Kidney tubule cell (primary cell): ENCODE results near the gene UGT1A1.

ENCODE experiments used
- DNase-seq: peaks from one replicate; pipeline ENCODE4 v3.0.0-alpha.2; 2018; ENCODE audit warnings: low spot score

UGT1A1 gene

DNA sequence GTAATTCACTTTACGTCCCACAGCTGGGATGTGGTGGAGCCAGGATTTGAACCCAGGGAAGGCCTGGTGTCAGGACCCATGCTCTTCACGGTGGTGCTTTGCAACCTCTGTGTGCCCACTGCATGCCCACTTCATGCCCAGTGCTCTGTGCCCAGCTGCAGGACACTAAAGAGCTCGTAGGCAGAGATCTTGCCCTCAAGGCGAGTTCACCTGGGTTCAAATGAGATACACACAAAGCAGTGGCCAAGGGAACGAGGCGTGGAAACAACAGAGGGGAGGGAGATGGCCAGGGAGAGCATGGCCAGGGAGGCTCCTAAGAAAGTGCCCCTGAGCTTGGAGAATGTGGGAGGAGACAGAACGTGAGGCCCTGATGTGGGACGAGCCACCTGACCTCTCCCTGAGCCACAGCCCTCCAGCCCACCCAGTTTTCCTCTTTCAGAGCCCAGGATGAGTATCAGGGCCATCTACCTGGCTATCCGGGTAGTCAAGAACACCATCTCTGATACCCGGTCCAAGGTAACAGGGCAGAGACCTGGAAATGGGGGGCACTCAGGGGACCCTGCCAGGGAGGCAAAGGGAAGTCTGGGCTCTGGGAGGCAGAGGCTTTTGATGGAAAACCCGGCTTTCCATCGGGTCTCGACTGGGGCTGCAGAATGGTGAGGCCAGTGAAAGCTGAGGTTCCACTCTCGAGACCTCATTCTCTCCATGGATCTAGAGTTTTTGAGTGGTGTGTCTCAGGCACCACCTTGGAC is 38.4 kb downstream of the UGT1A1 start:
- no peak for DNase-seq

DNA sequence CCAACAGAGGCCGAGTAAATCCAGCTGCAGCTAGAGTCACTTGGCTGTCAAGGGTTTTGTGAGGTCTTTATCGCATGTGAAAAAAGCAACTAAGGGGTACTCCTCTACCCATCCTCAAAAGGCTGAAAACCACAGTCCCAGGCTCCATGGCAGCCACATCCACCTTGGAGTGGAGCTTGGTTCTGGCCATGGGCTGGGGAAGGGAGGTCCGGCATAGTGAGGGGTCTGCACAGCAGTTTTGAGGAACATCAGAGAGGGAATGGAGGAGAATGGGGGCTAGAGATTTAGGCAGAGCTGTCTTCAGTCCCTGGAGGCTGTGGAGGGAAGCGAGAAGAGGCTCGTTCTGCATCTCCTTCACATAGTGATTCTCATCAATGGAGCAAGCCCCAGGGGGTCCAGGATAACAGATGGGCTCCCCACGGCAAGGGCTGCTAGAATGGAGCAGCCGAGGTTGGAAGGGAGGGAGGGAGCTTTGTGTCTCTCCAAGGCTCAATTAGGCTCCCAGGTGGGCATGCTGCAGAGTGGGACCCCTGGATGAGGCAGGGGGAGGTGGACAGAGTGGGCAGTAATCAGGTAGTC is 39.1 kb downstream of the UGT1A1 start:
- no peak for DNase-seq

DNA sequence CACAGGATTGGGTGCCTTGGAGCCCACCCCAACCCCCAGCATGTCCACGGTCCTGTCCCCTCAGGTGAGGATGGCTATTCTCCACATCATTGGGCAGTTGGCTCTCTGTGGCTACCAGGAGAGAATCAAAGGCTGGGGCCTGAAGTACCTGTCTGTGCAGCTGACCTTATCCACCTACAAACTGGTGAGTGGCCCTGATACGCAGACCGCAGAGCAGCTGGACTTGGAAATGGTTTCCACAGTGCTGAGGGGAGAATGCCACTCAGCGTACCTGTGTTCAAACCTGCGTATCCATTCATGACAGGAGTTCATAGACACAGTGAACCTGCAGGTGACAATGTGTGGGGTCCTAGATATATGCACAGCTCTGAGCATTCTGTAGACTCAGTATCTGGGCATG is 39.6 kb downstream of the UGT1A1 start:
- peak; percentile 17 for DNase-seq

DNA sequence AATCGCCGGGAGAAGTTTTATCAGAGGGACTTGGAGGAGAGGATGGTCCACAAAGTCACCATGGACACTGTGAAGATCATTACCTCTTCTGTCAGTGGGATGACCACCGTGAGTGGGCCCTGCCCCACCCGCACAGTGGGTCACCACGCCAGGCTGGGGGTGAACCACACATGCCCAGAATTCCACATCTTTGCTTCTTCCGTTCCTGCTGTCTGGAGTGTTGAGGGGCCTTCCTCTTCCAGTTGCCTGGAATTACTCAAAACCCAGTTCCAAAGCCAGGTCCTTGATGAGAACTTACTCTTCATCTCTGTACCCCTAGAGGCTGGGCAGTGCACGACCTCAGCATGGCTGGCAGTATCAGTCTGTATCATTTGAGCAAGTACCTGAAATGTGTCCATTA is 40.1 kb downstream of the UGT1A1 start:
- no peak for DNase-seq

DNA sequence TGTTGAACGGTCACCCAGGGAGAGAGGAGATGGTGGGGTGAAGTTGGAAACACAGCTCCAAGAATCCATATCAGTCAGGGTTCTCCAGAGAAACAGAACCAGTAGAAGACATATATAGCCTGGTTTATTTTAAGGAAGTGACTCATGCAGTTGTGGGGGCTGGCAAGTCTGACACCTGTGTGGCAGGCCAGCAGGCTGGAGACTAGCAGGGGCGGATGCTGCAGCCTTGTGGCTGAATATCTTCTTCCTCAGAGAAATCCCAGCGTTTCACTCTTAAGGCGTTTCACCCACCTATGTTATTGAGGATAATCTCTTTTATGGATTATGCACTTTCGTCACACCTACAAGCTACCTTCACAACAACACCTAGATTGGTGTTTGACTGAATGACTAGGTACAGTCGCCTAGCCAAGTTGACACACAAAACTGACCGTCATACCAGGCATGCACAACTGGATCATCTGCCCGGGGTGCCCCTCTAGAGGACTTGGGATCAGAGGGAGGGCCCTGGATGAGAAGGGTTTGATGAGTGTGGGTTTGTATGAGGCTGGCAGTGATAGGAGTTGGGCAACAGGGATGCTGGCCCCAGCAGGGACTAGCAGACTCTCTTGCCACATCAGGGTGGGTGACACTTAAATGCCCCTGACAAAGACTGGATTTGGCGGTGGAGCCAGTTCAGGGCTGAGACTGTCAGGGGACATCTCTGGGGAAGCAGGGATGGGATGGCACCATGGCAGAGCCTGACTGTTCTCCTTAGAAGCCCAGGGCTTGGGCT is 41.5 kb downstream of the UGT1A1 start:
- peak; percentile 47 for DNase-seq

DNA sequence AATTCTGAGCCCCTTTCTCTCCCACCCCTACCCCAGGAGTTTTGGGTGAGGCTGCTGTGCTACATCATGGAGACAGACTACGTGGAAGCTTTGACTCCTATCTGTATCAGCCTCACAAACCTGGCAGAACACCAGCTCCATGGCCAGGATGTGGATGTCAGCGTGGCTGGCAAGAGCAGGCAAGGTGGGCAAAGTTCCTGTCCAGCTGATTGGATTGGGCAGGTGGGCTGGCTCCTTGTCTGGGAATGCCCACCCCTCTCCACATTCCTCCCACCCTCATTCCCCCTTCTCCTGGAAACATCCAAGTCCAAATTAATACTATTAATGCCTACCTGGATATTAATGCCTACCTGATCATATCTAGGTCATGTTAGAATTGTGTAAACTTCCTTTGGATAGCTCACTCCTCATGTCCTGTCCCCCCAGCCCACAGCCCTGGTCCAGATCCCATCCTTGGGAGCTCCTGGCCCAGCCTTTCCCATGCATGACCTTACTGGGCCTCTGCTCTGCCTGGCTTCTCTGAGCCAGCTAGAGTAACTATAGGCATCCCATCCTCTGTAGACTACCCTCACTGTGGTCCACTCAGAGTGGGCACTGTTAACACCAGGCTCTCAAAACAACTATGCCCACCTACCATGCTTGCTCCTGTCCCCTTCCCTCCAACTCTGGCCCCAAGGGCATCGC is 42.2 kb downstream of the UGT1A1 start:
- DNase-seq, result no peak

DNA sequence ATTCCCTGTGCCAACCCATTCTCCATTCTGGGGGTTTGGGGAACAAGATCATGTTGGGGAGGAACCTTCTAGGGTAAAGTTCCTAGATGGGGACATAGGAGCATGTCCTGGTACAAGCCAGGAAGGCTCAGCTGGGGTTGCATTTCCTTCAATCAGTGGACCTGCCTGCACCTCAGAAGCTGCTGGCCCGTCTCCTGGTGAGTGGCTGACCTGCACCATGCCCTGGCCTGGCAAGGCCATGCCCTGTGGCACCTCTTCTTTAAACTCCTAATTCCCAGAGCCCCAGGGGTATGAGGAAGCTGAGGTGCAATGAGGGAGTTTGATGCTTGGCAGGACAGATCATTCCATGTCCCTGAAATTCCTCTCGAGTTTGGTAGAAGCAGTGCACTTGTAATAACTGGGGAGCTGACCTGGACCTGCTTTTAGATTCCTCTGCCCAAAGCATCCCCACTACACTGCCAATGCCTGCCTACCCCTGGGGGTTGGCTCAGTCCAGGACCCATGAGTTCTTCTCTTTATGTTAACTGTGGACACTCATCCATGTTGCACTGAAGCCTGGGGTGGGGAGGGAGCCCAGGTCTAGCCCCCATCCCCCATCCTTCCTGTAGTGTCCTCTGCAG is 43.3 kb downstream of the UGT1A1 start:
- DNase-seq, result no peak

DNA sequence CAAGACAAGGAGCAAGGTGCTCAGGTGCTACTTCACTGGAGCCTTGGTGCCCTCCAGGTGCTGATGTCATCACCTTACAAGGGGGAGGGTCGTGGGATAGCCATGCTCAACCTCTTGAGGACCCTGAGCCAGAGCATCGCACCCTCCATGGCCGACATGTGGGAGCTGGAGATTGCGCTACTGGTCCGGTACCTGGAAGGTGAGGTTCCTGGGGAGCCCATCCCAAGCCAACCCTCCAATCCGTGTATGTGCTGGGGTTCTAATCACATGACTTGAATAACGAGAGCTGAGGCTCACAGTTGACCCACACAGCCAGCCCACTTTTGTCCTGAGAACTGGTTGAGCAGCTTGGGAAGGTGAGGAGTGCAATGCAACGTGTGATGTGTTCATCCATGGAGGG is 43.9 kb downstream of the UGT1A1 start:
- DNase-seq, result no peak

DNA sequence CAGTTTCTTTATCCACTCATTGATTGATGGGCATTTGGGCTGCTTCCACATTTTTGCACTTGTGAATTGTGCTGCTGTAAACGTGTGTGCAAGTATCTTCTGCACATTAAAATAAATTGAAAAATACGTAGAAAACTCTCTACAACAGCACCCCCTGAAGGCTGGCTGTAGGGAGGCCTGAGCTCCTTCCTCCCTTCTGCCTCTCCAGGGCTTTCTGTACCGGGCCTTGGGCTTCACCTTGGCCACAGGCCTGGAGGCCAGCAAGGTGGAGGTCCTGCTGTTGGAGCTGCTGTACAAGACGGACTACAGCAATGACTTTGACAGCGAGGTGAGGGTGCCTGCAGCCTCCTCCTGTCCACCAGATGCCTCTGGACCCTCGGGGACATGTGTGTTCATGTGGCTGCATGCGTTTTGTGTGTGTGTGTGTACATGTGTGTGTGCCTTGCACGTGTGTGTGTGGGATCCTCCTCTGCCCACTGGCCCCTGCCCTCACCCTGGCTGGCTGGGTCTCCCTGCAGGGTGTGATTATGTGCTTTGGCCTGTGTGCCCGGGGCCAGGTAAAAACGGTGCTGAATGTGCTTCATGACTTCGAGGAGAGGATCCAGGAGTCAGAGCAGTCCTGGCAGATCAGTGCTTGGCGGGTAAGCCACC is 47.3 kb downstream of the UGT1A1 start:
- no peak for DNase-seq

DNA sequence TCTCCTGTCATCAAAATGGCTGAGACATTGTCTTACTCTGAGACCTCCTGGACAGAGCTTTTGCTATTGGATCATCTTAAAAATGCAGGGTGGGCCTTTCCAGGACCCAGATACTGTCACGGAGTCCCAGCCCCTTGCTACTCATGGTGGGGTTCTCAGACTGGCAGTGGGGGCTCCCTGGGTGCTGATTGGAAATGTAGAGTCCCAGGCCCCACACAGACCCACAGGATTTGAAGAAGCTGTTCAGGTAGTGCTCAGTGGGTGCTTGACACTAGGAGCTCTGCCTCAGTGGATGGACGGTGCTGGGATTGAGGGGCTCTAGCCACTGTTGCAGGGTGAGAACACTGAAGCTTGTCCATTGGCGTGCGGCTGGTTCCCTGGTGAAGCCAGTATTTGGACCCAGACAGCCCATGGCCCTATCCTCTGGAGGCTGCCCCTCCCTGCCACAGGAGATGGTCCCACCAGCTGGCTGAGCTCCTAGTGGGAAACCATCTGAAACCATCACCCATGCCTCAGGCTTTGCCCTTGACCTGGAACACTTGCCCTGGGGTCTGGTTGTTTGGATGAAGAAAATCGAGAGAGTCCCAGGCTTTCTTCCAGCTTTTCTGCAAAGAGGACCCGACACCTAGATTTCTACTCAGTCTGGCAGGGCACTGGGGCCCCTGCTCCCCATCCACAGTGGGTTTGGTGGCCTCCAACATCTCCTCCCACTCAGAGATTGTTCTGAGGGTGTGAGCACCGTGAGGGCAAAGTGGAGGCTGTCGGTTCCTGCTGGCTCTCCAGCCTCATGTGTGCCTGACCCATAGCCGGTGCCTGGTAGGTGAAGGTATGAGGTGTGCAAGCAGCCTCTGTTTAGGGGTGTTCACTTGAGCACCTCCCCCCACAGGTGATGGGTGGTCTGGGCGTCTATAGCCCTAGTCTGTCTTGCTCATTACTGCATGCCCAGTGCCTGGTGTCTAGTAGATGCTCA is 48.2 kb downstream of the UGT1A1 start:
- no peak for DNase-seq

DNA sequence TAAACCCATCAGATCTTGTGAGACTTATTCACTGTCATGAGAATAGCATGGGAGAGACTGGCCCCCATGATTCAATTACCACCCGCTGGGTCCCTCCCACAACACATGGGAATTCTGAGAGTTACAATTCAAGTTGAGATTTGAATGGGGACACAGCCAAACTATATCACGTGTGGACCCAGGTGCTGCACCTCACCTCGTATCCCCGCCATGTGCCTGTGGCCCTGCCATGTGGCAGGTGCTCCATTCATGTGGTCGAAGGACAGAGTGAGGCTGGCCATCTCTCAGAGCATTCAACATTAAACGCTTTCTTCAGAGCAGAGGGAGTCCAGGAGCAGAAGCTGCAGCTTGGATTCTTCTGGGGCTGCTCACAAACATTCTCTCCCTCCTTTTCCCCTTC is 50.3 kb downstream of the UGT1A1 start:
- DNase-seq, result no peak

DNA sequence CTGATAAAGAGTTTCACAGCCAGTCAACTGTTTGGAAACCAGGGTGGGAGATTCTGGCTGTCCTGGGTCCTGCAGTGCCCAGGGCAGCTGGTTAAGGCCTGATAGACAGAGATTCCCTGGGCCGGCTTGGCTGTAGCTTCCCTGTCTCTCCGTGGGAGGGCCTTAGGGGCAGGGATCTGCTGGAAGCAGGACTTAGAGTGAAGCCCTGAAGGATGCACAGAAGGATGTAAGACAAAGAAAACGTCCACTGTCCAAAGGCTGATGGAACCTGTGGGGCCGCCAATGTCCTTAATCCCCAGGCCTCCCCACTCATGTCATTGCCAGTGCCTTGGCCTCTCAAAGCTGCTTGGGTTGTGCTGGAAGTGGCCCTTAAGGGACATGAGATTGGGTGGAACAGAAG is 51.0 kb downstream of the UGT1A1 start:
- no peak for DNase-seq

DNA sequence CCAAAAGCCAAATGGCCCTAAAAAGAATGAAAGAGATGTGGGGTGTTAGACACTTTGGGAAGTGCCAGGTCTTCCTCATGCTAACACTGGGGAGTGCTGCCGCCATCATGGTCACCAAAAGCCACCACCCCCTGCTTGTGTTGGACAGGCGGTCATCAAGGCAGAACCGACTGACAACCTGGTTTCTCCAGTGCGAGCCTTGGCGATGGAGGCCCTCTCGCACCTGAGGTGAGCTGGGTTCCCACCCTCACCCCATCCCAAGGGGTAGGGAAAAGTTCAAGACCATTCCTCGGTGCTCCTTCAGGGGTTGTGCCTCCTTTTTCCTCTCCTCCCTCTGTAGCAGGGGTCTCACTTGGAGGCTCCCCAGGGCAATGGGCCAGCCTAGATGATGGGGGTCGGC is 51.7 kb downstream of the UGT1A1 start:
- no peak for DNase-seq

DNA sequence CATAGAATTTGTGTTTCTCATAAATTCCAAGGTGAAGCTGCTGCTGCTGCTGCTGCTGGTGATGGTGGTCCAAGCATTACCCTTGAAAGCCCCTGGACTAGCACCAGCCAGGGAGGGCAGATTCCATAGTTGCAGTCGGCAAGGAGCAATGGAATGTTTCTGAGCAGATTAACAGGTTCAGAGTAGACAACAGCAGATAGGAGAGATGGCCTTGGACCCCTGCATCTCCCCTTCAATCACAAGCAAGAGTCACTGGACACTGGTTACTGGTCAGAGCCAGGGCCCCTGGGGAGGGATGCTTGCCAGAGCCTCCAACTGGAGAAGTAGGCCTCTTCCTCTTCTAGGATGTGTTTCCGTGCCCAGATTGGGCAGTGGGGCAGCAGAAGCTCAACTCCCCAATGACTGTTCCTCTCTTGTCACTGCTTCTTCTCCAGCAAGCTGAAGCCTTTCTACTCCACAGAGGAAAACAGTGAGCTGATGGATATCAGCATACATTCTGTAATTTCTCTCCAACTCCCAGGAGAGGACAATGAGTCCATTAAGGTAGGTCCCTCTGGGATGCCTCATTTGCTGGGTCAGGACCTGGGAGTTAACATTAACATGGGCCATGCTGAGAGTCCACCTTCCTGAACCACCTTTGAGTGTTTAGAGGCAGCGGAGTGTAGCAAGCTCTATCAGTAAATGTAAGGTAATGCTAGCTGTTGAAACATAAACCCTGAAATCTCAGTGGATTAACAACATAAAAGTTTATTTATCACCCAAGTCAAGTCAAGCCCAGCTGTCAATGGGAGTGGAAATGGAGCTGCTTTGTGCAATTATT is 53.4 kb downstream of the UGT1A1 start:
- no peak for DNase-seq

DNA sequence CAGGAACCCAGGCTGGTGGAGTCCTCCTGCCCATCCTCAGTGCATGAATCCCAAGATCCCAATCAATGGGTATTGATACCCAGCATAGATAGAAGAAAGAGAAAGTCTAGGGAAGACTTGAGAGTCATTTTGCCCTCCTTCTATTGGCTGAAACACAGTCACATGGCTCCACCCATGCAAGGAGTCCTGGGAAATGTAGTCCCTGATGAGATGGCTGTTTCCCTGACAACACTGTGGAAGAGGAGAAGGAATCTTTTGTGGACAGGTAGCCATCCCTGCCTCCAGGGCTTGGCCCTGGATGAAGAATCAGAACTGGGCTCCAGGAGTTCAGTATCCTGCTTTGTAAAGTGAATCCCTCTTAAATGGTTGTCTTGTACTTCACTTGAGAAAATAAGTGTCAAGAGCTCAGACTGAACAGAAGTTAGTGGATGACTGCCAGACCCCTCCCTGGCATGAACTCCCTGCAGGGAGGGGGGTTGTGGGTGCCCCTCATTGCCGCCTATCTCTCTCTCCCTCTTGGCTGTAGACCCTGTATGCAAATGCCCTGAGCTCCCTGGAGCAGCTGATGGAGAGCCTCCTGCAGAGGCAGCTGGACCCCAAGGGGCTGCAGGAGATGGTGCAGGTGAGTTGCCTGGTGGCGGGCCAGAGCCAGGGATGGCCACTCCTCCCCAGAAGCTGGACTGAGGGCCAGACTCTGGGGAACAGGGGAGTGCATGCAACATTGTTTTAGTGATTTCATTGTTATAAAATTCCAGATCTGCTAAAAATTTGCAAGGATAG is 54.2 kb downstream of the UGT1A1 start:
- no peak for DNase-seq

DNA sequence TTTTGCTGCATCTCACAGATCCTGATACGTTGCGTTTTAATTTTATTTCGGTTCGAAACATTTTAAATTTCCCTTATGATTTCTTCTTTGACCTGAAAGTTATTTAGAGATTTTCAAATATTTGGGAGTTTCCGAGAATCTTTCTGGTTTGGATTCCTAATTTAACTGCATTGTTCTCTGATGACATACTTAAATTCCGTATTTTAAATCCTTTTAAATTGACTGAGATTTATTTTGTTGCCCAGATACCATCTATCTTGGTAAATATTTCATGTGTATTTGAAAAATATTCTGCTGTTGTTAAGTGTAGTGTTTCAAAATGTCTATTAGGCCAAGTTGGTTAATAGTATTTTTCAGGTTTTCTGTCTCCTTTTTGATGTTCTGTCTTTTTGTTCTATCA is 55.8 kb downstream of the UGT1A1 start:
- no peak for DNase-seq

DNA sequence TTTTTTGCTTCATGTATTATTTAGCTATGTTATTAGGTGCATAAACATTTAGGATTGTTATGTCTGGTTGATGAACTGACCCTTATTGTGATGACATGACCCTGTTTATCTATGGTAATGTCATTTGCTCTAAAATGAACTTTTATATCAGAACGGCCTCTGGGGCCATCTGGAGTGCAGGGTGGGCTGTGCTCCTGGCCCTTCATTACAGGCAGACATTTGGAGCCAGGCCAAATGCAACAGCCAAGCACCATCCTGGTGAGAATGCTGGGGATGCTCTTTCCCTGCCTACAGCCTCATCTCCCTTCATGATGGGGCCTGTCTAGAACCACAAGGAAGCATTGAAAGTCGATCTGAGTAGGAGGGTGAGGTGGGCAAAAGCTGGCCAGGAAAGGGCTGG is 56.3 kb downstream of the UGT1A1 start:
- DNase-seq, result no peak

DNA sequence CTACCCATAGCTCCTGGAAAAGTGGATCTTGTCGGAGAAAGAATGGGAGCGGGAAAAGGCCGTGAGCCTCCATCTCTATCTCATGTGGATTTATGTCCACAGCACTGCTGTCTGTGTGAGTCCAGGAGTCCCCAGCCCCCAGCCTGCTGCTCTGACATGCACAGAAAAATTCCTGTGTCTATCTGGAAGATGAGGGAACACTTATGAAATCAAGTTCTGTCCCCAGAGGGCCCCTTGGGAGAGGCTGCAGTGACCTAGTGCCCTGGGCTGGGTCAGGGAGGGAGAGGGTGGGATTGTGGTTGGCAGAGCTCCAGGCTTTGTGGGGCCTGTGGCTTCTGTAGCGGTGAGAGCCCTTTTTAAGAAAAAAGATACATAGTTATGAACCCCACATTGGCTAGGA is 56.7 kb downstream of the UGT1A1 start:
- no peak for DNase-seq

DNA sequence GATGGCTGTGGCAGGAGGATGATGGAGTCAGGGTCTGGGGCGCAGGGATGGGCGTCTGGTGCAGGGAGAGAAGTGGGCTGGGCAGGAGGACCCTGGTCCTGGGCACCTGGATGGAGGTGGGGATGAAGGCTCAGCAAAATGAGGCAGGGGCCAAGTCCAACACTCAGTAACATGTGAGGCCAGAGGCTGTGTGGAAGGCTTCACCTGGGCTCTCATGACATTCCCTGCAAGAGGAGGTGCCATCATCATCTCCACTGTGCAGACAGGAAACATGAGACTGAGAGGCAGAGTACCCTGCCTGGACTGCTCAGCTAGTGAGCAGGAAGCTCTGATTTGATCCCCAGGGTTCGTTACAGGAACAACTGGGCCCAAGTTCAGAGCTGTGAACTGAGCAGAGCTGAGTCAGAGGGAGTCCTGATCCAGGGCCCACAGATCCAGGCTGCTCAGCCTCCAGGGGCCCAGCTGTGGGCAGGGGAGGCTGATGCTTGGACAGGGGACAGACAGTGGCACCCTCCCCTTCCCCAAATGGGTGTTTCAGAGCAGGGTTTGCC is 57.4 kb downstream of the UGT1A1 start:
- no peak for DNase-seq
